ENCODE measurements around the gene THSD7B.

Gene THSD7B

DNA sequence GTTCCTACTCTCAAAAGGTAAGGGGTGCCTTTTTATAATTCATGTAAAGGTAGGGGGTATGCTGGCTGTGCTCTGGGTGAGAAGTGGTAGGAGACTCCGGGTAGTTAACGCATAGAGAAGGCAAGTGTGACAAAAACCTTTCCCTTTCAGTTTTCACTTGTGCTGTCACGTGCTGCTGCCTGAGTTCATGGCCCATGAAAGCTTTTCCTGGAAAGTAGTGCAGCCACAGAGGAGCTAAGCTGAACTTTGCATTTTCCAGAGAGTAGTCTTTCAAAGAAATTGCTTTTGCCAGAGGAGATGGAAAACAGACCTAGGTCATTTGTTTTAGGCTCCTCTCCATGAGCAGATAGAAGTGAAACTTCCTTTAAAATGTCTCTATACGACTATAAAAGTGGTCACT lies 44.7 kb downstream of the THSD7B start:
- no peak for DNase-seq

DNA sequence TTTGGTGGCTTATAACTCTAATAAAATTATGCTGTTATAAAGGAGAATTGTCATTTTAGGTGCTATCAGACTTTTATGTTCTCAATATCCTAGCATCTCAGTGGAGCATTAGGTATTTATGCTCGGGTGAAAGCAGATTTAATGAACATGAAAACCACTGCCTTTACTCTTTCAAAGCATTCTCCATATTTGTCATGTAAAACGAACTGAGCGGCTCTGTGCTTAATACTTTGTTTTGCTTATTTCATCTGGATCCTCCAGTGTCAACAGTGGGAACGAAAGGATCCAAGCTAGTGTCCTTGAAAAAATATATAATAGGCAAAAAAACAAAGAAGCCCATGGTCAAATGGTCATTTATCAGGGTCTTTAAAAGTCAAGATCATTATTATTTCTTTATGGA lies 53.5 kb downstream of the THSD7B start:
- no peak for DNase-seq

DNA sequence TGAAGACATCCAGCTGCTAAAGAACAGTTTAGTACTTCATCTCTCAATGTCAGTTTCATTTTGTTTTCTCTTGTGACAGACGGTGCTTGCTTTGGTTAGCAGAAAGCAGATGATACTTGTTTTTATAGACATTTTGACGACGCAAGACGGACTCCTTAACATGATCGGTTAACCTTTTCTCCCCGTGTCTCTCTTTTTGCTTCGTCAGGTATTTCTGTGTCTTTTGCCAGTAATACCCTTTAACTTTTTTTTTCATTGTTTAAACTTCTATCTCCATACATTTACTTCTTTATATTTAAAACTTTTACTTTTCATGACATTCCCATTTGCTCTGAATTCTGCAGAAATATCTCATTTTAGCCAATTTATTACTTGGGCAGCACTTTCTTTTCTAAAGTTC lies 57.9 kb downstream of the THSD7B start:
- no peak for DNase-seq

DNA sequence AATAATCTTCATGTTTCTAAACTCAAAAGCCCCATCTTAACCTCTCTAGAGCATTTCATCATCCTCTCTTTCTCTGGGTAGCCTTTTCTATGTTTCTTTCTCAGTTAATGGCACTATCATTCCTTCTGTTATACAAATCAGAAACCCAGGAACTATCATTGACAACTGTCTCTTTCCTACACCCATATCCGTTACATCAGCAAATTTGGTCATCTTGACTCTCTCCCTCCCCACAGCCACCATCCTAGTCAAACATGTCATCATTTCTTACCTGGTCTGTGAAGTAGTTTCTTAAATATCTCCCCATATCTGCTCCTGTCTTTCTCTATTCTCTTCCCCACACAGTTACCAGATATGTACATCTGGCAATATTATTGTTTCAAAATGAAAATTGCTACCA lies 62.8 kb downstream of the THSD7B start:
- no peak for DNase-seq

DNA sequence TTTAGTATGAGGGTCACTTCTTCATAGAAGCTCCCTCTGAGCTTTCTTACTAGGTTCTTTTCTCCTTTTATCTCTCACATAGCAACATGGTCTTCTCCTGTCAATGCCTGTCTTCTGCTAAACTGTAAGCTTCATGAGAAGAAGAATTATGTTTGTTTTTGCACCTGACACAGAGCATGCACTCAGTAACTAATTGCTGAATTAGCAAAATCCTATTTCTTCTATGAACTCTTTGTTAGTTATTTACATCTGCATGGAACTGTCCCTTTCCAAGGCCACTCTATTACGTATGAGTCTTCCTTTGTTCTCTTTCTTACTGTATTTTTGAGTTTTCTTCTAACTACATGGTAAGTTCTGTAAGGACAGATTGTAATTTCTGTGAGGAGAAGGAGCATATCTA lies 63.4 kb downstream of the THSD7B start:
- no peak for DNase-seq

DNA sequence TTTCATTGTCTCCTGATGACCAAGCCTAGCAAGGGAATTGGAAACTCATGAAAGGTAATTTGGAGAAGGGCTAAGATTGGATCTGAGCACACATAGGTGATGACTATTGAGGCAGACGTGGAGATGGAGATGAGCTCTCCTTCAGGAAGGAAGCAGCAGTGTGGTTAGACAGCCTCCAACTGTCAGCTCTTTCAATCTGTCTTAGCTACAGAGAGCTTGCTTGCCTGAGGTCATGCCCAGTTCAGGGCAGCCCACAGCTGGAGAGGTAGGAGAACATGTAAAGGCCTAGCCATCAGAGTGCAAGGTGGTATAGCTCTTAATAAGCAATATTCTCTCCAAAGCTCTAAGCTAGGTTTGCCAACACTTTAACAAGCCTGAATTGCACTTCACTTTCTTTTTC lies 79.2 kb downstream of the THSD7B start:
- no peak for DNase-seq

GRCh38 chr2:136858656-136859055 lies 93.3 kb downstream of the THSD7B start:
- no peak for DNase-seq

DNA sequence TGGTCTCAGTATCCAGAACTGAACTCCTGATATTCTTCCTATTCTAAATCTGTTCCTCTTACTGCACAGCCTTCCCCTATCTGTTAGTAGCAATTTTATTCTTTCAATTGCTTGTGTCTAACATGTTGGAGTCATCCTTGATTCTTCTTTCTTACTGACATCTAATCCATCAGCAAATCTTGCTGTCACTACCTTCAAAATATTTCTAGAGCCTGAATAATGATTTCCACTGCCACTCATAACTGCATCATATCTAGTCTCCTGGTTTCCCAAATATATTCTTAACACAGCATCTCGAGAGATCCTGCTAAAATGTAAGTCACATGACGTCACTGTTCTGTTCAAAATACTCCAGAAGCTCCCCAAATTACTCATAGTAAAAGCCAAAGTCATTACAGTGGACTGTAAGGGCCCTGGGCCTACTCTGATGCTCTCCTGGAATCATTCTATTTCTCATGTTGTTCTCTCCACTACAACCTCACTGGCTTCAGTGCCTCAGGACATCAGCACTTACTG lies 95.2 kb downstream of the THSD7B start:
- no peak for DNase-seq

- DNase-seq = no peak
Measured at GRCh38 chr2:136863468-136863867, 98.1 kb downstream of the THSD7B start.

DNA sequence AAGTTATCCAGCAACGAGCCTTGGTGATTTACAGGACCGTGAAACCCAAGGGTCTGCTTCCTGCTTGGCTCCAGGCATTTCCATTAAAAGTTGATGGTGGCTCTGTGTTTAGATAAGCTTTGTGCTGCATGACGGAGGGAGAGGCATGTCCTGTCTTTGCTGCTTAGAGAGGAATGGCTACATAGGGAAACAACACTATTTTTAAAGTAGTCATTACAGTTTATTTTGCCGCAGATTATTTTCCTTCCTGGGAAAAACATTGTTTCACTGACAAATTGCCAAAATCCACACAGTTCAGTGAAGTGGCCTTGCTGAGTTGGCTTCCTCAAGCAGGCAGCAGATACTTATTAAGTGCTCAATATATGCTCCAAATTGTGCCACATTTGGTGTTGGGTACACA lies 98.5 kb downstream of the THSD7B start:
- DNase-seq = no peak

- no peak for DNase-seq
Measured at GRCh38 chr2:136871424-136871823, 106.1 kb downstream of the THSD7B start.

DNA sequence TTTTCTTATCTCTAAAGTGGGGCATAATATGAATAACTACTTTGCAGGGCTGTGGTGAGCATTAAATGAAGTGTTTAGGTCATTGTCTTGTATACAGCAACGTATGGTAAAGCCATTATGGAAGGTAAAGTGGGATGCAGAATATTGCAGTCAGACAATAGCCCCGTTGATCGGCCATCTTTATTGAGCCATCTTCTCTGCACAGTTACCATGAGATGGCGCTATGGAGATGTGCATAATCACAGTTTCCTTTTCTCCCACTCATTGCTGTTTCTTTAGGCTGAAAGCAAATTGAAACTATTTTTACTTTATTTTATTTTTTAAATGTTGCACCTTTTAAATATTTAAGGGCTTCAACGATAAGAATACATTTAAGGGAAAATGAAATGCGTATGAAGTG lies 108.9 kb downstream of the THSD7B start:
- DNase-seq = no peak

DNA sequence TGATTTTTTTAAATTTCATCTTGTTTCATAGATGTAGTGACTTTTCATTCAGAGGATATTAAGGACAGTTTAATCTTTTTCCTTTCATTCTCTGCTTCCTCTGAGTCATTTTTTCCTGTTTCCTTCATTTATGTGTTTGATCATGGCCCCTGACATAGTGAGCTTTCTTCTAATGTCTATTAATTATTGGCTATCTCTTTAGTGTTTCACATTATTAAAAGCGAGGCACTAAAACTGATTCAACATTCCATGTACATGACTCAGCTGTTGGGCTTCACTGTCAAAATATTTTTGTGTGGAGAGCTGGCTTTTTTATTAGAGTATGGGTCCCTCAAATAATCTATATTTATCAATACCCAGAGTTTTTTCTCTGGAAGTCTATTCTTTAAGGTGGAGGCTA lies 125.8 kb downstream of the THSD7B start:
- DNase-seq = no peak

DNA sequence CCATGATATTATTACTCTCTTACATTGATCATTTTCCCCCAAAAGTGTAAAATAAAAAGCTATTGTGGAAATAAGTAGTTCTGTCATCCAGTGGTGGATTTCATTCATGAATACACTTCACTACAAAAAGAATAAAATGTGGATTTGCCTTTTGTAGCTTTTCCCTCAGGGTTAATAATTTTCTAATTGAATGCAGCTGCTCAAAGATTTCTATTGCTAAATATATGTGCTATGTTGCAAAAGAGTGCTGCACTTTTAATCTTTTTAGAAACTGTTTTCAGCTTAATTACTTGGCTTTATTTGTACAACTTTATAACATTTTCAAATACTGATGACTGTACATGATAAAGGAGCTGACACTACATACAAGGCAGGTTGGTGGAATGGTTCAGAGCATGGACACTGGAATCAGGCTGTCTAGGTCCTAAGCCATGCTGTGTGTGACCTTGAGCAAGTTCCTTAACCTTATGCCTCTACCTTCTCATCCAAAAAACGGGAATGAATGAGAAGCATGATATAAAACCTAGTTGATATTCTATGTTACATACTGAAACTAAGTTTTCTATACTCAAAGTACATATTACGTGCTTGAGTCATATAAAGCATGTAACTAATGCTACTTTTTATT lies 128.8 kb downstream of the THSD7B start:
- no peak for DNase-seq

DNA sequence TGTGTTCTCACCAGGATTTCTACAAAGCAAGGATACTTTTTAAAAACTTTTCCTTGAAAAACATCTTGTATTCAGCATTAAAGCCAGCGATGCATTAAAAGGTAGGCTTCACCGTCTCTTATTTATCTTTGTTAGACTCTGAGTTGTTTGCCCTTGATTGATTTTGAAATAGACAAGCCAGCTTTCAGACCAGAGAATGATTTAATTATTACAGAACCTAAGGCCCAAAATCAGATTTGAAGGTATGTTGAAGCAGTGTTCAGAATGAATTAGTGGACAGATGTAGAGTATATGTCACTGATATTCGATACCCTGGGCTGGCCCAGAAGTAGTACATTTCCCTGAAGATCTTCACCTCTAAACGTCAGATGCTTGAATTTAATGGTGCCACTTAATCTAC lies 136.4 kb downstream of the THSD7B start:
- no peak for DNase-seq

- no peak for DNase-seq
Measured at GRCh38 chr2:136905779-136906178, 140.4 kb downstream of the THSD7B start.

GRCh38 chr2:136909777-136910176 lies 144.4 kb downstream of the THSD7B start:
- DNase-seq = no peak

GRCh38 chr2:136916131-136916530 lies 150.8 kb downstream of the THSD7B start:
- DNase-seq = no peak

- no peak for DNase-seq
Measured at GRCh38 chr2:136917411-136917881, 152.1 kb downstream of the THSD7B start.

GRCh38 chr2:136919682-136920081 lies 154.3 kb downstream of the THSD7B start:
- no peak for DNase-seq

- DNase-seq = no peak
Measured at GRCh38 chr2:136920652-136921333, 155.4 kb downstream of the THSD7B start.

DNA sequence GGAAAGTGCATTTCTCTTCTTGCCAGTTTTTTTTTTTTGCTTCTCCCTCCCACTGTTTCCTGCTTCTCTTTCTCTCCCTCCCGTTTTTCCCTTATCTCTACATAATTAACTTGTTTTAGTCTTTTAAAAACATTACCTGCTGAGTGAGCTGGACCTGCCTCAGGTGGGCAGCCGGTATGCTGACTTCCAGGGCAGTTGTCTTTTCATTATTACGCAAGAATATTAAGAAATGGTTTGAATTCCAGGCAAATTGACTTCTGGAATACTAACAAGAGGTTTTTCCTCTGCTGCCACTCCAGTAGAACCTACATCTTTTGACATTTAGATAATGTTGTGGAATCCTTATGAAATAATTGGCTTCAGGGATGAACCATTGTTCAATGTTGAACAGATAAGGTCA lies 161.8 kb downstream of the THSD7B start:
- DNase-seq = no peak

GRCh38 chr2:136929531-136929930 lies 164.2 kb downstream of the THSD7B start:
- no peak for DNase-seq

- DNase-seq = no peak
Measured at GRCh38 chr2:136932700-136933099, 167.4 kb downstream of the THSD7B start.

GRCh38 chr2:136935119-136935518 lies 169.8 kb downstream of the THSD7B start:
- no peak for DNase-seq
